MM.1S (cell line): Measurements from ENCODE around the gene GALNT10.

Experiments used
- DNase-seq: peaks from one replicate; pipeline ENCODE4 v3.0.0-alpha.2; 2015
- H2AFZ ChIP-seq: fragments of 300-600 bp; sonication (generic); 2 replicates; pipeline ENCODE4 v1.6.0; 2016; ENCODE audit warnings: antibody characterized with exemption, low read length
- H3F3A ChIP-seq: fragments of 300-600 bp; sonication (generic); 2 replicates; pipeline ENCODE4 v1.6.1; 2016; ENCODE audit warnings: mild to moderate bottlenecking, antibody characterized with exemption, low read length, moderate library complexity, mixed read lengths; ENCODE audit not compliant: insufficient read depth
- H3K27ac ChIP-seq: fragments of 300-600 bp; sonication (generic); 2 replicates; pipeline ENCODE4 v1.5.1; 2016; ENCODE audit warnings: mild to moderate bottlenecking, low read length
- H3K27me3 ChIP-seq: fragments of 300-600 bp; sonication (generic); replicated peaks from 2 replicates; pipeline ENCODE4 v1.6.0; 2016; ENCODE audit warnings: low read length; ENCODE audit not compliant: insufficient read depth
- H3K36me3 ChIP-seq: fragments of 300-600 bp; sonication (generic); replicated peaks from 2 replicates; pipeline ENCODE4 v1.6.1; 2016; ENCODE audit warnings: mild to moderate bottlenecking, low read length, mixed read lengths; ENCODE audit not compliant: insufficient read depth
- H3K4me1 ChIP-seq: fragments of 300-600 bp; sonication (generic); 2 replicates; pipeline ENCODE4 v1.6.1; 2016; ENCODE audit warnings: low read length, mixed read lengths
- H3K4me2 ChIP-seq: fragments of 300-600 bp; sonication (generic); 2 replicates; pipeline ENCODE4 v1.6.0; 2016; ENCODE audit warnings: low read depth, low read length
- H3K4me3 ChIP-seq: fragments of 300-600 bp; sonication (generic); 2 replicates; pipeline ENCODE4 v1.5.1; 2016; ENCODE audit warnings: low read length, mixed read lengths
- H3K79me2 ChIP-seq: fragments of 300-600 bp; sonication (generic); 2 replicates; pipeline ENCODE4 v1.6.1; 2016; ENCODE audit warnings: mixed run types, low read length, mixed read lengths
- H3K9ac ChIP-seq: fragments of 300-600 bp; sonication (generic); 2 replicates; pipeline ENCODE4 v1.6.1; 2016; ENCODE audit warnings: low read length, mixed read lengths
- H3K9me2 ChIP-seq: fragments of 300-600 bp; sonication (generic); replicated peaks from 2 replicates; pipeline ENCODE4 v1.6.1; 2016; ENCODE audit warnings: mild to moderate bottlenecking, low read length, mixed read lengths; ENCODE audit not compliant: insufficient read depth
- H3K9me3 ChIP-seq: fragments of 300-600 bp; sonication (generic); replicated peaks from 2 replicates; pipeline ENCODE4 v1.6.1; 2016; ENCODE audit warnings: mild to moderate bottlenecking, low read length, mixed read lengths; ENCODE audit not compliant: insufficient read depth
- H4K20me1 ChIP-seq: fragments of 300-600 bp; sonication (generic); 2 replicates; pipeline ENCODE4 v1.6.1; 2016; ENCODE audit warnings: mild to moderate bottlenecking, low read length, moderate library complexity, mixed read lengths; ENCODE audit not compliant: insufficient read depth
- CTCF ChIP-seq: fragments of 300-600 bp; sonication (generic); IDR thresholded peaks from 2 replicates; pipeline ENCODE4 v1.5.1; 2016; ENCODE audit warnings: antibody characterized with exemption, low read length, mixed read lengths
- EZH2 ChIP-seq: fragments of 300-600 bp; sonication (generic); optimal IDR thresholded peaks from 2 replicates; pipeline ENCODE3; 2017; ENCODE audit warnings: low read depth, mild to moderate bottlenecking, antibody characterized with exemption, low read length, mixed read lengths
- EZH2phosphoT487 ChIP-seq: fragments of 300-600 bp; sonication (generic); IDR thresholded peaks from 2 replicates; pipeline ENCODE4 v1.6.1; 2018; ENCODE audit warnings: antibody characterized with exemption, low read length

GALNT10 gene

GRCh38 chr5:154342211-154342610 is 151.7 kb downstream of the GALNT10 start:
- Histone ChIP-seq H3K9me2 (no peaks in the 10 kb centered on the region), H4K20me1 (no peaks in the 10 kb centered on the region), H3K27ac (no peak overlapping the region), H3K4me1 (no peaks in the 10 kb centered on the region), H3F3A (no peaks in the 10 kb centered on the region), H3K9ac (no peak overlapping the region), H3K27me3 (no peaks in the 10 kb centered on the region), H2AFZ (no peak overlapping the region), H3K36me3 (no peaks in the 10 kb centered on the region), H3K79me2 (no peaks in the 10 kb centered on the region), H3K9me3 (no peaks in the 10 kb centered on the region), H3K4me3 (no peak overlapping the region), H3K4me2 (no peak overlapping the region)
- TF ChIP-seq CTCF = no peak
- TF ChIP-seq EZH2 = no peak
- TF ChIP-seq EZH2phosphoT487 = no peak
- DNase-seq = no peak

GRCh38 chr5:154342963-154343362 is 152.4 kb downstream of the GALNT10 start:
- Histone ChIP-seq H3K79me2 (no peaks in the 10 kb centered on the region), H3K9me3 (no peaks in the 10 kb centered on the region), H3K27ac (no peak overlapping the region), H3K4me3 (no peak overlapping the region), H3K27me3 (no peaks in the 10 kb centered on the region), H3K4me1 (no peaks in the 10 kb centered on the region), H3K9me2 (no peaks in the 10 kb centered on the region), H3K4me2 (no peak overlapping the region), H3K9ac (no peak overlapping the region), H3F3A (no peaks in the 10 kb centered on the region), H4K20me1 (no peaks in the 10 kb centered on the region), H3K36me3 (no peaks in the 10 kb centered on the region), H2AFZ (no peak overlapping the region)
- DNase-seq = no peak
- no peak for TF ChIP-seq EZH2
- TF ChIP-seq CTCF = no peak
- TF ChIP-seq EZH2phosphoT487 = no peak

- Histone ChIP-seq H3K27me3 (no peaks in the 10 kb centered on the region), H3K27ac (no peak overlapping the region), H2AFZ (no peak overlapping the region), H3K4me2 (no peak overlapping the region), H3K9me3 (no peaks in the 10 kb centered on the region), H3K36me3 (no peaks in the 10 kb centered on the region), H3K9me2 (no peaks in the 10 kb centered on the region), H3F3A (no peaks in the 10 kb centered on the region), H3K9ac (no peak overlapping the region), H3K4me3 (no peak overlapping the region), H3K4me1 (no peaks in the 10 kb centered on the region), H3K79me2 (no peaks in the 10 kb centered on the region), H4K20me1 (no peaks in the 10 kb centered on the region)
- no peak for TF ChIP-seq EZH2
- no peak for TF ChIP-seq EZH2phosphoT487
- TF ChIP-seq CTCF = no peak
- no peak for DNase-seq
Observed at GRCh38 chr5:154344461-154344860, 153.9 kb downstream of the GALNT10 start.
